HPDE6-E6E7 (cell line): ENCODE results near the gene RALB.

Source experiments
- DNase-seq: peaks from one replicate; pipeline ENCODE4 v3.0.0; 2011; ENCODE audit warnings: missing footprints; ENCODE audit errors: extremely low spot score

Gene RALB

DNA sequence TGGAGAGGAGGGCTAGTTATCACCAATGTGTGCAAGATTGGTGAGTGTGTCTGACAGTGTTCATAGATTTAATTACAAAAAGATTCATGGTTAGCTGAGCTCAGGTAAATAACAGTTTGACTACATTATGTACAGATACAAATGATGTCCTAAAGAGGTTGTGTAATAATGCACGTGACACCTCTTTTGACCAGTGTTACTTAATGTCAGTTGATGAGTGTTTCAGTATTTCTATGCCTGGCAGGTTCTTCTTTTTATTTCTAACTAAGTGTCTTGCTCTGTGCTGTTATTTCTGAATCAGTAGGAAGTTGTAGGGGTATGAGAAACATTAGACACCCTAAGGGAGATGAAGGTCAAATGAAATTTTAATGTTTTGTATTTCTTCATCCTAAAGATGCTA lies 85.4 kb downstream of the RALB start:
- no peak for DNase-seq

DNA sequence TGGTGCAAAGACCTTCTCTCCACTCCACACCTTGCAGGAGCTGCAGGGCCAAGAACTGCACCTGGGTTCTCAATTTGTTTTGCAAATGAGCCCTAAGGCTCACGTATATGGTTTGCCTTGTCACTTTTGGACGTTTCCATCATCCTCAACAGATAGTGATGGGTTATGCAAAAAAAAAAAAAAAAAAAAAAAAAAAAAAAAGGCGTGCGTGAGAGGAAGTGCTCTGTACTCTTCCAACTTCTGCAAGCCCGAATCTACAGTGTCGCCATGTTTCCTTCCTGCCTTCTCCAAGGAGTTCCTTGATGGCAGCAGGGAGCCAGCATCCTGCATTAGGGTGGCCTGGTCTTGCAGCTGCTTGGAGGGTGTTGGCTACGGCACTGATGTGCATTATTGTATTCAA lies 89.3 kb downstream of the RALB start:
- DNase-seq = no peak

DNA sequence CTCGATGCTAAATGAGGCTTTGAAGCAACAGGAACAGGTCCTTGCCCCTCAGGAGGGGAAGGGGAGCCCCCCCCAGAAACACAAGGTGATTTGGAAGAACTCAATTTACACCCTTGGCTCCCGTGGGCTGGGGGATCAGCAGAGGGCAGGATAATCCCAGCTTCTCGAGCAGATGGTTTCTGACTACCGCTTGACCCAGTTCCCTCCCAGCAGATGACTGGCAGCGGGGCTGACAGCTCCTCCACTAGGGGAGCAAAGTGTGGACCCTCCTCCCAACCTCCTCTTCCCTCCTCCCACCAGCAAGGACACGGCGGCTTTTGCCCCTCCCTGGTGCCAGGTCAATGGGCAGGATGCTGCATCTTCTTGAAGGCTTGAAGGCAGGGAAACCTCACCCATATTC lies 89.8 kb downstream of the RALB start:
- no peak for DNase-seq

DNA sequence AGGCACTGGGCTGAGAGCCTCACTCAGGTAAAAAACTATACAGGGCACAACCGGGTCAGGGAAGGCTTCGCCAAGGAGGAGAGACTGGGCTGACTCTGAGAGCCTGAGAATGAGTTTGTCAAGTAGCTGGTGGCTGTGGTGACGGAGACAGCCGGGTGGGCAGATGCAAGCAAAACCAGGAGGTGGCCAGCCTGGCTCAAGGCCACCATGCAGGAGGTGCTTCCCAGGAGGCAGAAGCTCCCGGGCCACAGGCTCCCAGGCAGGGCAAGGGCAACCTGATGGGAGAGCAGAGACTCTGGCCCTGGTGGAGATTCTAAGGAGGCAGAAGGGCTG lies 90.4 kb downstream of the RALB start:
- DNase-seq = no peak

DNA sequence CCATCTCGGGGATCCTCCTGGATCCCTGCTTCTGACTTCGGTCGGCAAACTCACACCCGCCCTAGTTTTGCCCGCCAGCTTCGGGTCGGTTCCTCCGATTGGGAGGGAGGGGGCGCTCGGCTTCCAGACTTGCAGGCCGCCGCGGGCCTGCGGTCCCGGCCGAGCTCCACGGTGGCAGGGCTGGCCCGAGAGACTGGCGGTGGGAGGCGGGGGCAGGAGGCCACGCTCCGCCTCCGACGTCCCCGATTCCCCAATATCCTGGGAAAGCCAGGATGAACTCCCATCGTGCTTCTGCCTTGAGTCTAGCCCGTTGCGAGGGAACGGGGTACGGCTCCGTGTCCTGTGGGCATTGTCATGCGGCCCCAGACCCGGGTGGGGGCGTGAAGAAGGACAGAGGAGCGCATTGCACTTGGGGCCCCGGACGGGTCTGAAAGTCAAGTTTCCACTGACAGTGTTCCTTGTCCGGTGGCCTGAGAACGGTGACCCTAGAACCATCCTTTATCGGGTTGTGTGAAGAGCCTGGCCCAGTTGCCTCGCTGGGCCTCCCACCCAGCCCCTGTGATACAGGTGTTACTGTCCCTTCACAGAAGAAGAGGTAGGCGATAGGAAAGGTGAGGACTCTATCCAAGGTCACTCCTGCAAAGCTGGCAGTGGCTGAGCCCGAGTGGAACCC lies 90.9 kb downstream of the RALB start:
- DNase-seq = peak; percentile 70
